Keratinocyte (primary cell): ENCODE data around the gene RPH3AL. TPM values are rescaled to one million over a fixed set of nuclear protein-coding genes. Genes with fewer than 3 reads are reported as not detected.

ENCODE experiments used
- DNase-seq: peaks from one replicate; pipeline ENCODE4 v3.0.0-alpha.2; 2011; ENCODE audit warnings: low read depth, missing footprints, low spot score
- FAIRE-seq: peaks from 2 replicates; lab custom pipeline; 2011; peaks lifted over from hg19 to GRCh38; lab: Jason Lieb, UNC
- H2AFZ ChIP-seq: 2 replicates; pipeline ENCODE4 v1.6.0; 2012; ENCODE audit warnings: low read length, control low read depth, inconsistent platforms; ENCODE audit not compliant: control insufficient read depth
- H3K27ac ChIP-seq: 2 replicates; pipeline ENCODE4 v1.5.1; 2011; ENCODE audit warnings: low read length; ENCODE audit not compliant: control insufficient read depth, insufficient read depth
- H3K27me3 ChIP-seq: 3 replicates; pipeline ENCODE4 v1.6.0; 2011; ENCODE audit warnings: low read length; ENCODE audit not compliant: control insufficient read depth, insufficient read depth; ENCODE audit errors: extremely low read depth
- H3K36me3 ChIP-seq, 2 experiments: 2 replicates in 1 of 2; 3 replicates in 1 of 2; pipeline ENCODE4 v1.5.1; 2011; ENCODE audit warnings: low read length in 2 of 2, mild to moderate bottlenecking in 1 of 2; ENCODE audit not compliant: control insufficient read depth in 2 of 2, insufficient read depth in 2 of 2; ENCODE audit errors: extremely low read depth in 1 of 2
- H3K4me1 ChIP-seq: 3 replicates; pipeline ENCODE4 v1.5.1; 2011; ENCODE audit warnings: low read length; ENCODE audit not compliant: control insufficient read depth, insufficient read depth; ENCODE audit errors: extremely low read depth
- H3K4me2 ChIP-seq: 3 replicates; pipeline ENCODE4 v1.6.0; 2011; ENCODE audit warnings: low read depth, low read length; ENCODE audit not compliant: control insufficient read depth, insufficient read depth; ENCODE audit errors: extremely low read depth
- H3K4me3 ChIP-seq, 3 experiments: fragments of 200-600 bp in 1 of 3; sonication (generic) in 1 of 3; 2 replicates in 2 of 3; 3 replicates in 1 of 3; pipeline ENCODE4 v1.5.1; 2011 to 2016; ENCODE audit warnings: low read length in 3 of 3, mild to moderate bottlenecking in 3 of 3, control low read depth in 2 of 3, inconsistent platforms in 1 of 3, low read depth in 1 of 3, mixed read lengths in 1 of 3, mixed run types in 1 of 3, moderate library complexity in 1 of 3; ENCODE audit not compliant: control insufficient read depth in 2 of 3, insufficient read depth in 2 of 3; ENCODE audit errors: extremely low read depth in 1 of 3
- H3K79me2 ChIP-seq: 2 replicates; pipeline ENCODE4 v1.6.0; 2012; ENCODE audit warnings: low read length; ENCODE audit not compliant: control insufficient read depth, insufficient read depth
- H3K9ac ChIP-seq: 3 replicates; pipeline ENCODE4 v1.6.0; 2011; ENCODE audit warnings: low read length; ENCODE audit not compliant: control insufficient read depth, insufficient read depth; ENCODE audit errors: extremely low read depth
- H3K9me1 ChIP-seq: 3 replicates; pipeline ENCODE4 v1.6.0; 2011; ENCODE audit warnings: low read length; ENCODE audit not compliant: control insufficient read depth, insufficient read depth; ENCODE audit errors: extremely low read depth
- H3K9me3 ChIP-seq: 2 replicates; pipeline ENCODE4 v1.5.1; 2012; ENCODE audit warnings: low read depth, low read length; ENCODE audit not compliant: control insufficient read depth
- H4K20me1 ChIP-seq: 3 replicates; pipeline ENCODE4 v1.6.0; 2011; ENCODE audit warnings: low read length; ENCODE audit not compliant: control insufficient read depth, insufficient read depth; ENCODE audit errors: extremely low read depth
- EZH2 ChIP-seq: IDR thresholded peaks from one replicate; pipeline ENCODE4 v1.6.1; 2012; ENCODE audit warnings: inconsistent platforms, mild to moderate bottlenecking, low read length, moderate library complexity
- dilution Hi-C: fragments of 300-500 bp; cut with MboI; formaldehyde crosslinking; loops from one replicate; pipeline ENCODE4 v1.7.0; 2020; ENCODE audit warnings: low sequenced_read_pairs; ENCODE audit not compliant: extremely low pct_ligation_motif_present
- polyA plus RNA-seq, 5 experiments: library from polyadenylated mRNA; depleted of rRNA in 3 of 5; stranded (reverse) in 3 of 5; stranded (forward) in 1 of 5; unstranded in 1 of 5; fragments of >200 nt; gene quantifications; 1 replicate in 1 of 5; 2 replicates in 3 of 5; 3 replicates in 1 of 5; pipeline versions ENCODE4 v1.2.1 to v1.2.3, GENCODE V29; 2011 to 2012; ENCODE audit warnings: missing spikeins in 2 of 5, low read depth in 1 of 5, low replicate concordance in 1 of 5
- TF ChIP-seq, protein P1 (sequence below), 3 experiments: IDR thresholded peaks in 1 of 3; conservative IDR thresholded peaks in 1 of 3; optimal IDR thresholded peaks in 1 of 3; 2 replicates in 2 of 3; 3 replicates in 1 of 3; pipeline versions ENCODE3 to v1.5.1; 2011; ENCODE audit warnings: low read length in 3 of 3, mild to moderate bottlenecking in 3 of 3, moderate library complexity in 2 of 3, control low read depth in 1 of 3, inconsistent platforms in 1 of 3; ENCODE audit not compliant: insufficient read depth in 2 of 3; ENCODE audit errors: extremely low read depth in 1 of 3

RPH3AL gene
- polyA plus RNA-seq, 1 donor (not counting 4 experiments of a cell fraction or from before 2014, with no cell fraction given): 0.31 TPM

DNA sequence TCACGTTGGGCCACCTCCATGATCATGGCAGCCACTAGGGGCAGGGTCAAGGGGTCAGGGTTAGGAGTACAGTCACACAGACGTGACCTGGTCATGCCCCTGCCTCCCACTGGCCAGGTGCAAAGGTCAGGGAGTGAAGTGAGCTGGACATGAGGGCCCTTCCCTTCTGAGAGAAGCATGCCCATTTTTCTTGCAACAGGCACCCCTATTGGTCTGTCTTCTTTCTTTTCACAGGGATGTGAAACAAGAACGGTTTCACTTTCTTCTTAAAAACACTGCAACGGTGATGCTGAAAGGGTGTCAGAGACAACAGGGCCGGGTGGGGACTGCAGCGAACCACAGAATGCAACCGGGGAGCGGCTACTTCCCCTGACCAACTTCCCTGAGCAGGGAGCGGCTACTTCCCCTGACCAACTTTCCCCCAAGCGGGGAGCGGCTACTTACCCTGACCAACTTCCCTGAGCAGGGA is 119.1 kb downstream of the RPH3AL start:
- no peak for TF ChIP-seq EZH2
- TF ChIP-seq, protein P1, sequence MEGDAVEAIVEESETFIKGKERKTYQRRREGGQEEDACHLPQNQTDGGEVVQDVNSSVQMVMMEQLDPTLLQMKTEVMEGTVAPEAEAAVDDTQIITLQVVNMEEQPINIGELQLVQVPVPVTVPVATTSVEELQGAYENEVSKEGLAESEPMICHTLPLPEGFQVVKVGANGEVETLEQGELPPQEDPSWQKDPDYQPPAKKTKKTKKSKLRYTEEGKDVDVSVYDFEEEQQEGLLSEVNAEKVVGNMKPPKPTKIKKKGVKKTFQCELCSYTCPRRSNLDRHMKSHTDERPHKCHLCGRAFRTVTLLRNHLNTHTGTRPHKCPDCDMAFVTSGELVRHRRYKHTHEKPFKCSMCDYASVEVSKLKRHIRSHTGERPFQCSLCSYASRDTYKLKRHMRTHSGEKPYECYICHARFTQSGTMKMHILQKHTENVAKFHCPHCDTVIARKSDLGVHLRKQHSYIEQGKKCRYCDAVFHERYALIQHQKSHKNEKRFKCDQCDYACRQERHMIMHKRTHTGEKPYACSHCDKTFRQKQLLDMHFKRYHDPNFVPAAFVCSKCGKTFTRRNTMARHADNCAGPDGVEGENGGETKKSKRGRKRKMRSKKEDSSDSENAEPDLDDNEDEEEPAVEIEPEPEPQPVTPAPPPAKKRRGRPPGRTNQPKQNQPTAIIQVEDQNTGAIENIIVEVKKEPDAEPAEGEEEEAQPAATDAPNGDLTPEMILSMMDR (optimal IDR thresholded peaks at IDR 0.05 in 1 of 3, IDR thresholded peaks at IDR 0.05 in 1 of 3, conservative IDR thresholded peaks at IDR 0.05 in 1 of 3; ENCODE audit: extremely low read depth in 1 of 3, insufficient read depth in 2 of 3, low read length in 3 of 3): no peak
- H3K4me1 ChIP-seq: no peaks in the 10 kb centered on the region
- no peak overlapping the region for H3K4me3 ChIP-seq
- no peak overlapping the region for H3K27ac ChIP-seq
- H3K36me3 ChIP-seq: no peaks in the 10 kb centered on the region
- no peak overlapping the region for H2AFZ ChIP-seq
- no peaks in the 10 kb centered on the region for H3K9me3 ChIP-seq
- dilution Hi-C loops: no loop called here
- H3K4me2 ChIP-seq: no peak overlapping the region
- H3K9me1 ChIP-seq: no peaks in the 10 kb centered on the region
- H4K20me1 ChIP-seq: no peaks in the 10 kb centered on the region
- FAIRE-seq: no peak
- H3K79me2 ChIP-seq: no peaks in the 10 kb centered on the region
- H3K9ac ChIP-seq: no peak overlapping the region
- DNase-seq: no peak
- H3K27me3 ChIP-seq: no peaks in the 10 kb centered on the region

DNA sequence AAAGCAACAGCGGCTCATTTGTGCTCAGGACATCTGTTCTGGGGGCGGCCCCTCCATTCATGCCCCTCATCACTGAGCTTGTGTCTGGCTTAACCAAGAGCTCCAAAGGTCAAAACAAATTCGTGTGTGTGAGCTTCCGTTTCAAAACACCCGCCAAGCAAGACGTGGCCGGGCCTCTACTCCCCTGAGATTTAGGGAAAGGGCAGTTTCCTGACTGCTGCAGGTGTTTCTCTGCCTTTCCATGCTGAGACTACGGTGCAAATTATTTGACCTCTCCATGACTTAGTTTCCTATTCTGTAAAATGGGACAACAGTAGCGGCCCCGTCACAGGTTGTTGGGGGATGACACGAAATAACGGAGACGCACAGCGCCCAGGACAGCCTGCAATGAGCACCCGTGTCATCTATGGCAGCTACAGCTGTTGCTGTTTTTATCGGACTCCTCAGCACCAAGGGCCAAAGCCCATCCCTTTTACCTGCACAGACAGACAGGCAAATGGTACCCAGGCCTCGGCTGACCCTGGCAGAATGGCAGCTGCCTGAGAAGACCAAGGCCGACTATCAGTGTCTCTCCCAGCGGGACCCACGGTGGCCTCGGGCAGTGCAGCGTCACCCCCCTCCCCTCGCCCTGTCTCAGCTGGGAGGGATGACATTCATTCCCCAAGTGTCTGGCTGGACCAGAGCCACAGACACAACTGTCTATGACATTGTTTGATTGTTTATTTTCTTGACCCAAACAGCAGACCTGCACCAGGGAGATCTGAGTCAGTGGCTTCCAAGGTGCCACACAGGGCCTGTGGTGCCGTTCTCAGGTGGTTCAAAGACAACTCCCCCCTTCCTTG is 120.4 kb downstream of the RPH3AL start:
- no peak for TF ChIP-seq EZH2
- TF ChIP-seq, protein P1 (optimal IDR thresholded peaks at IDR 0.05 in 1 of 3, IDR thresholded peaks at IDR 0.05 in 1 of 3, conservative IDR thresholded peaks at IDR 0.05 in 1 of 3; ENCODE audit: extremely low read depth in 1 of 3, insufficient read depth in 2 of 3, low read length in 3 of 3): no peak
- Histone ChIP-seq H3K4me3 (no peak overlapping the region), H2AFZ (no peak overlapping the region), H3K9me3 (no peaks in the 10 kb centered on the region), H3K79me2 (no peaks in the 10 kb centered on the region), H3K4me2 (no peak overlapping the region), H4K20me1 (no peaks in the 10 kb centered on the region), H3K27me3 (no peaks in the 10 kb centered on the region), H3K9me1 (no peaks in the 10 kb centered on the region), H3K36me3 (no peaks in the 10 kb centered on the region), H3K9ac (no peak overlapping the region), H3K4me1 (no peaks in the 10 kb centered on the region), H3K27ac (no peak overlapping the region)
- DNase-seq: no peak
- dilution Hi-C loops: no loop called here
- FAIRE-seq: no peak
